Small intestine (tissue), 7 donors: ENCODE measurements around the gene KCNG4. TPM values are rescaled to one million over a fixed set of nuclear protein-coding genes. Genes with fewer than 3 reads are reported as not detected.

Source experiments
- DNase-seq, 2 donors: peaks; one replicate each; pipeline versions ENCODE4 v3.0.0 to v3.0.0-alpha.2; 2013
- FAIRE-seq: peaks from 2 replicates; lab custom pipeline; 2012; peaks lifted over from hg19 to GRCh38; lab: Jason Lieb, UNC
- H3K27ac ChIP-seq, 3 donors: one replicate each; pipeline ENCODE4 v1.5.1; 2013; ENCODE audit warnings: low read length in 2 of 3, mild to moderate bottlenecking in 2 of 3, control low read depth in 1 of 3, inconsistent platforms in 1 of 3, low read depth in 1 of 3, moderate library complexity in 1 of 3
- H3K27me3 ChIP-seq, 3 donors: one replicate each; pipeline ENCODE4 v1.6.1; 2013; ENCODE audit warnings: low read length in 3 of 3, inconsistent platforms in 1 of 3; ENCODE audit not compliant: control insufficient read depth in 3 of 3, insufficient read depth in 3 of 3
- H3K36me3 ChIP-seq, 3 donors: one replicate each; pipeline ENCODE4 v1.6.1; 2013; ENCODE audit warnings: low read length in 3 of 3, inconsistent platforms in 1 of 3, low read depth in 1 of 3, mild to moderate bottlenecking in 1 of 3, moderate library complexity in 1 of 3; ENCODE audit not compliant: control insufficient read depth in 3 of 3, insufficient read depth in 2 of 3
- H3K4me1 ChIP-seq, 3 donors: one replicate each; pipeline ENCODE4 v1.6.1; 2013; ENCODE audit warnings: low read length in 2 of 3, inconsistent platforms in 1 of 3, low read depth in 1 of 3, mild to moderate bottlenecking in 1 of 3, moderate library complexity in 1 of 3; ENCODE audit not compliant: control insufficient read depth in 3 of 3, insufficient read depth in 2 of 3
- H3K4me3 ChIP-seq, 3 donors: one replicate each; pipeline ENCODE4 v1.5.1; 2013; ENCODE audit warnings: low read length in 3 of 3, control low read depth in 1 of 3, inconsistent platforms in 1 of 3, low read depth in 1 of 3, mild to moderate bottlenecking in 1 of 3, moderate library complexity in 1 of 3
- H3K9me3 ChIP-seq, 2 donors: one replicate each; pipeline ENCODE4 v1.6.1; 2013; ENCODE audit warnings: low read depth in 1 of 2, low read length in 1 of 2; ENCODE audit not compliant: control insufficient read depth in 2 of 2, insufficient read depth in 1 of 2
- WGBS, 3 donors: extraction: QIAGEN DNeasy Blood & Tissue Kit; methylation state at CpG; one replicate each; pipeline ENCODE4 v1.1.7; 2013; 5-methylcytosine and 5-hydroxymethylcytosine counted together
- polyA plus RNA-seq, 4 donors: library from polyadenylated mRNA; stranded (reverse) in 3 of 4; unstranded in 1 of 4; fragments of 200-250 nt in 3 of 4; fragments of 120-200 nt in 1 of 4; gene quantifications; one replicate each; pipeline versions ENCODE4 v1.2.1 to v1.2.3, GENCODE V29; 2013
- donor health status: healthy with polysubstance abuse.
- donor health status: control.
- donor health status: control.
- donor health status: Bipolar disorder and iron deficiency.
- donor health status: healthy.

KCNG4 gene
- polyA plus RNA-seq, 4 donors, result not detected

- no peak for FAIRE-seq
Measured at GRCh38 chr16:84174396-84174795, 65.4 kb downstream of the KCNG4 start.

DNA sequence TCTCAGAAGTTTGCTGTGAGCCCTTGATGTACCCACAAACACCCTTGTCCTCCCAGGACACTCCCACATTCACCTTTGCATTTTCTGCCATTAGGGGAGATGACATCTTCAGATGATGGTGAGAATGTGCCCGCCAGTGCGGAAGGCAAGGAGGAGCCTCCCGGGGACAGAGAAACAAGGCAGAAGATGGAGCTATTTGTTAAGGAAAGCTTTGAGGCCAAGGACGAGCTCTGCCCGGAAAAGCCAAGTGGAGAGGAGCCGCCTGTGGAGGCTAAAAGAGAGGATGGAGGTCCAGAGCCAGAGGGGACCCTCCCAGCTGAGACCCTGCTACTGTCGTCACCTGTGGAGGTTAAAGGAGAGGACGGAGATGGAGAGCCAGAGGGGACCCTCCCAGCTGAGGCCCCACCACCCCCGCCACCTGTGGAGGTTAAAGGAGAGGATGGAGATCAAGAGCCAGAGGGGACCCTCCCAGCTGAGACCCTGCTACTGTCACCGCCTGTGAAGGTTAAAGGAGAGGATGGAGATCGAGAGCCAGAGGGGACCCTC is 70.0 kb downstream of the KCNG4 start:
- FAIRE-seq, result no peak

More at GRCh38 chr16:84174396-84174795, 65.4 kb downstream of the KCNG4 start:
- 64 to 77% (median 65%) methylated on average over 11 of the region's 11 CpGs for WGBS, 3 donors
- Histone ChIP-seq H3K9me3 (no peaks in the 10 kb centered on the region), H3K27me3 (peaks cover 0 to 3% (median 0%) of the 10 kb centered on the region in 3 donors), H3K4me1 (peaks cover 0 to 7% (median 0%) of the 10 kb centered on the region in 3 donors), H3K36me3 (peaks cover 0 to 17% (median 4%) of the 10 kb centered on the region in 3 donors), H3K27ac (no peak overlapping the region), H3K4me3 (no peak overlapping the region)
- DNase-seq, result no peak

More for the DNA sequence above, 70.0 kb downstream of the KCNG4 start:
- H3K27ac ChIP-seq, result no peak overlapping the region
- no peak overlapping the region for H3K4me3 ChIP-seq
- peaks cover 0 to 3% (median 2%) of the 10 kb centered on the region in 3 donors for H3K27me3 ChIP-seq
- H3K4me1 ChIP-seq, result no peaks in the 10 kb centered on the region
- DNase-seq, result no peak
- H3K9me3 ChIP-seq, result no peaks in the 10 kb centered on the region
- 71 to 77% (median 74%) methylated on average over 11 of the region's 11 CpGs for WGBS, 3 donors
- no peaks in the 10 kb centered on the region for H3K36me3 ChIP-seq

Other genes starting within 250 kb of the KCNG4 start
- gene SLC38A8, start 197.2 kb downstream of the KCNG4 start, polyA plus RNA-seq, result under 1 TPM in 1 of 4 donors, not detected in 3; 0.33 TPM
- 10 to 100 TPM; 24.0 to 69.0 (median 35.7) TPM for gene MBTPS1, start 123.1 kb downstream of the KCNG4 start, polyA plus RNA-seq
- 10 to 100 TPM in 2 of 4 donors, 1 to 10 TPM in 2; 7.1 to 18.7 (median 10.4) TPM for gene HSDL1, start 94.8 kb downstream of the KCNG4 start, polyA plus RNA-seq
- 1 to 10 TPM in 1 of 4 donors, under 1 TPM in 2, not detected in 1; 0.24 to 2.0 (median 0.72) TPM for gene DNAAF1, start 94.7 kb downstream of the KCNG4 start, polyA plus RNA-seq
- gene TAF1C, start 53.0 kb downstream of the KCNG4 start, polyA plus RNA-seq, result 10 to 100 TPM; 33.4 to 61.3 (median 39.9) TPM
- under 1 TPM in 2 of 4 donors, not detected in 2; 0.22 to 0.27 TPM for gene ADAD2, start 48.9 kb downstream of the KCNG4 start, polyA plus RNA-seq
- gene WFDC1, start 54.9 kb upstream of the KCNG4 start, polyA plus RNA-seq, result 1 to 10 TPM; 1.6 to 5.4 (median 3.8) TPM
- 10 to 100 TPM in 2 of 4 donors, 1 to 10 TPM in 2; 4.0 to 45.7 (median 15.6) TPM for gene ATP2C2, start 128.5 kb upstream of the KCNG4 start, polyA plus RNA-seq